BLaER1 treated with 17β-estradiol and CSF1 and Interleukin-3, amounts not matched to agents 10 nM and 100 nM (cell line): Measurements from ENCODE around the gene DDIT4.
A peak's percentile ranks its signal among the peaks of the same experiment; 100 is the strongest.

ENCODE experiments used
- H3K27ac ChIP-seq, 11 experiments: shearing (Covaris generic); formaldehyde crosslinking; 2 replicates each; pipeline ENCODE4 v1.8.1; 2022
- H3K27me3 ChIP-seq, 11 experiments: shearing (Covaris generic); formaldehyde crosslinking; 2 replicates each; pipeline ENCODE4 v1.8.1; 2022
- H3K36me3 ChIP-seq, 11 experiments: shearing (Covaris generic); formaldehyde crosslinking; 2 replicates each; pipeline ENCODE4 v1.8.1; 2022
- H3K4me1 ChIP-seq, 10 experiments: shearing (Covaris generic); formaldehyde crosslinking; 2 replicates each; pipeline ENCODE4 v1.8.1; 2022
- H3K4me2 ChIP-seq, 11 experiments: shearing (Covaris generic); formaldehyde crosslinking; 2 replicates each; pipeline ENCODE4 v1.8.1; 2022
- H3K4me3 ChIP-seq, 10 experiments: shearing (Covaris generic); formaldehyde crosslinking; 2 replicates each; pipeline ENCODE4 v1.8.1; 2022
- H3K9ac ChIP-seq, 11 experiments: shearing (Covaris generic); formaldehyde crosslinking; 2 replicates each; pipeline ENCODE4 v1.8.1; 2022
- H3K9me3 ChIP-seq, 11 experiments: shearing (Covaris generic); formaldehyde crosslinking; replicated peaks in 1 of 11; 2 replicates each; pipeline ENCODE4 v1.8.1; 2022
- H4K20me1 ChIP-seq, 11 experiments: shearing (Covaris generic); formaldehyde crosslinking; 2 replicates each; pipeline ENCODE4 v1.8.1; 2022
- Cebpa-rat ChIP-seq, 11 experiments: shearing (Covaris generic); IDR thresholded peaks; 2 replicates each; pipeline ENCODE4 v1.8.1; 2022

DDIT4 gene

DNA sequence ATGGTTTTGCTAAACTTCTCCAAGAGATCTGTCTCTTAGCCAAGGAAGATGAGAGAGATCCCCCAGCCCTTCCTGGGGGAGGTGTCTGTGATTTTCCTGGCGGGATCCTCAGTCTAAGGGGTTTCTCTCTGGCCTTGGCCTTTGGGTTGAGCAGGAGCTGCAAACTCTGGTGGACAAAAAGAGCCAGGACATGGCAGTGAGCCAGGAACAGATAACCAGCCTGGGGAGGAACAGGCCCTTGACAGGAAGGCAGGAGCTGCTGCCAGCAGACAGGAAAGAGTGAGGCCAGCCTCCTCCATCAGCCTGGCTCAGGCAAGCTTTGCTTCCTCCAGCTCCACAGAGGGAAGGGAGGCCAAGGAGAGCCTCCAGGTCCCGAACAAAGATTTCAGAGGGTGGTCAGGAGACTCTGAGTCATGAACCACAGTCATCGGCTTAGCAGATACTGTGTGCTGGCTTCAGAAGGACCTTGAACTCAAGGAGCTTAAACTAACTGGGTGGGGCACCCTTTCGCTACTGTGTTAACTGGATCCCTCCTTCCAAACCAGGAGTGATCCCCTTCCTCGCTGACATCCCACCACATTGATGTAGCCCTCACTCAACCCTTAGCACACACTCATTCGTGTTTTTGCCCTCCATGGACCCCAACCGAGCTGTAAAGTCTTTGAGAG lies 34.7 kb downstream of the DDIT4 start:
- Histone ChIP-seq H3K36me3 (no peaks in the 10 kb centered on the region), H4K20me1 (no peaks in the 10 kb centered on the region), H3K27ac (peak overlapping the region; percentile 29 to 89 (median 74)), H3K4me1 (peaks cover 77 to 97% (median 87%) of the 10 kb centered on the region in 10 experiments), H3K9ac (peak overlapping the region; percentile 21 to 75 (median 48); a peak in 19 of 22 replicates), H3K9me3 (no peaks in the 10 kb centered on the region), H3K4me3 (no peak overlapping the region), H3K4me2 (peak overlapping the region; percentile 66 to 91 (median 76)), H3K27me3 (no peaks in the 10 kb centered on the region)
- TF ChIP-seq Cebpa-rat (IDR thresholded peaks at IDR 0.05): no peak

GRCh38 chr10:72309290-72310240 lies 35.8 kb downstream of the DDIT4 start:
- Histone ChIP-seq H3K4me1 (peaks cover 73 to 99% (median 86%) of the 10 kb centered on the region in 10 experiments), H3K27ac (peak overlapping the region; percentile 29 to 89 (median 74); a peak in 21 of 22 replicates), H4K20me1 (no peaks in the 10 kb centered on the region), H3K27me3 (no peaks in the 10 kb centered on the region), H3K9ac (peak overlapping the region in 10 of 11 experiments; percentile 21 to 75 (median 49); a peak in 17 of 22 replicates), H3K4me2 (peak overlapping the region; percentile 66 to 91 (median 76)), H3K4me3 (no peak overlapping the region), H3K9me3 (no peaks in the 10 kb centered on the region), H3K36me3 (no peaks in the 10 kb centered on the region)
- no peak for TF ChIP-seq Cebpa-rat (IDR thresholded peaks at IDR 0.05)

- Histone ChIP-seq H3K27me3 (no peaks in the 10 kb centered on the region), H4K20me1 (no peaks in the 10 kb centered on the region), H3K27ac (peak overlapping the region in 10 of 11 experiments; percentile 29 to 89 (median 75); a peak in 19 of 22 replicates), H3K4me2 (peak overlapping the region; percentile 66 to 91 (median 76)), H3K9ac (peak overlapping the region in 6 of 11 experiments; percentile 4 to 75 (median 50); a peak in 8 of 22 replicates), H3K4me1 (peaks cover 73 to 99% (median 86%) of the 10 kb centered on the region in 10 experiments), H3K4me3 (no peak overlapping the region), H3K36me3 (no peaks in the 10 kb centered on the region), H3K9me3 (no peaks in the 10 kb centered on the region)
- TF ChIP-seq Cebpa-rat (IDR thresholded peaks at IDR 0.05): no peak
Measured at GRCh38 chr10:72310241-72310633, 36.5 kb downstream of the DDIT4 start.

DNA sequence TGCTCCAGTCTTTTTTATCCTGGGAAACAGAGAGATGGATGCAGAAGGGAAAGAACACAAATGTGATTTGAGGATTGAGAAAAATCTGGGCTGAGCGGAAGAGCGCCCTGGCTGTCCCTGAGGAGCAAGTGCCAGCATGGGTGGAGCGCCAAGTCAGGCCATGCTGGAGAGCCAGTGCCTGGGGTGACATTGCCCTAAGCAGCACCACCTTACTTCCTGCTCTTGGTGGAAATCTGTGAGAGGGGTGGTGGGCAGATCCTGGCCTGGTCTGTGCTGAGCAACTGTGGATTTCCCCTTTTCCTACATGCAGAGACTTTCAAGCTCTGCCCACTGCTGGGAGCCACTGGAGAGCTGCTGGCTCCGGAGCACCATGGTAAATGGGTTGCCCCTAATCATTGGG lies 36.9 kb downstream of the DDIT4 start:
- Histone ChIP-seq H3K9me3 (no peaks in the 10 kb centered on the region), H3K4me2 (peak overlapping the region; percentile 66 to 91 (median 76)), H3K4me1 (peaks cover 73 to 99% (median 86%) of the 10 kb centered on the region in 10 experiments), H3K27me3 (no peaks in the 10 kb centered on the region), H3K36me3 (no peaks in the 10 kb centered on the region), H4K20me1 (no peaks in the 10 kb centered on the region), H3K4me3 (no peak overlapping the region), H3K27ac (peak overlapping the region in 10 of 11 experiments; percentile 31 to 89 (median 75); a peak in 18 of 22 replicates), H3K9ac (peak overlapping the region in 6 of 11 experiments; percentile 4 to 75 (median 35); a peak in 9 of 22 replicates)
- no peak for TF ChIP-seq Cebpa-rat (IDR thresholded peaks at IDR 0.05)

DNA sequence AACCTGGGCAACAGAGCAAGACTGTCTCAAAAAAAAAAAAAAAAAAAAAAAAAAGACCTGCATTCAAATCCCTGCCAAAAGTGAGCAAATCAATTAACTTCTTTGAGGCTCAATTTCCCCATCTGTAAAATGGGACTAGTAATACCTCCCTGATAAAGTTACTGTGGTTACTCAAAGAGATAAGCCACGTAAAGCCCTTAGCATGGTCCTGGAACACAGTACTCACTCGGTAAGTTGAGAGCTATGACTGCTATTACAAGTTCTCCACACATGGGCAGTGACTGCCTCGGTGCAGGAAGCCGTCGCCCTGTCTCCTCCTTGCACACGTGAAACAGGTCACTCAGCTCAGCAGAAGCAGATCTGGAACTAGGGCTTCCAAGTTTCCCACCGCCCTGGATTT lies 37.9 kb downstream of the DDIT4 start:
- Histone ChIP-seq H3K4me1 (peaks cover 73 to 99% (median 86%) of the 10 kb centered on the region in 10 experiments), H3K4me3 (no peak overlapping the region), H3K4me2 (peak overlapping the region in 6 of 11 experiments; percentile 12 to 76 (median 29); a peak in 7 of 22 replicates), H3K27me3 (no peaks in the 10 kb centered on the region), H3K36me3 (no peaks in the 10 kb centered on the region), H3K9me3 (no peaks in the 10 kb centered on the region), H4K20me1 (no peaks in the 10 kb centered on the region), H3K27ac (peak overlapping the region in 2 of 11 experiments; percentile 19; a peak in 3 of 22 replicates), H3K9ac (no peak overlapping the region)
- TF ChIP-seq Cebpa-rat (IDR thresholded peaks at IDR 0.05): no peak

DNA sequence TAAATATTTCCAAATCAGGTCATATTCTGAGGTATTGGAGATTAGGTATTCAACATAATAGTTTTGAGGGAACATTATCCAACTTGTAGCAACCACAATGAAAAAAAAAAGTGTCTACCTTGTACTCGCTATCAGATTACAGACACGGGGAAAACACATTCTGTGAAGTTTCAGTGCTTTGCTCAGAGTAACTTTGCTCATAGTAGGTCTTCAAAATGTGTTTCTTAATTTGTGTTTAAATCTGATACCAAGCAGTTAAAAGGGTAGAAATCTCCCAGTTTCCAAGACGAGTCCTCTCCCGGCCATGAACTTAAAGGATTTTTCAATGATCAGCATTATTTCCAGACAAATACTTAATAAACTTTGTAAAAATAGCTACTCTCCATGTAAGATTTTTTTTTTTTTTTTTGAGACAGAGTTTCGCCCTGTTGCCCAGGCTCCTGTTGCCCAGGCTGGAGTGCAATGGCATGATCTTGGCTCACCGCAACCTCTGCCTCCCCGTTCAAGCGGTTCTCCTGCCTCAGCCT lies 39.2 kb downstream of the DDIT4 start:
- no peak for TF ChIP-seq Cebpa-rat (IDR thresholded peaks at IDR 0.05)
- no peak overlapping the region for H3K4me3 ChIP-seq
- no peaks in the 10 kb centered on the region for H3K9me3 ChIP-seq
- H3K27me3 ChIP-seq: no peaks in the 10 kb centered on the region
- no peak overlapping the region for H3K9ac ChIP-seq
- peaks cover 73 to 99% (median 86%) of the 10 kb centered on the region in 10 experiments for H3K4me1 ChIP-seq
- no peaks in the 10 kb centered on the region for H3K36me3 ChIP-seq
- peak overlapping the region in 3 of 11 experiments; percentile 2 to 44 (median 3); a peak in 3 of 22 replicates for H3K27ac ChIP-seq
- no peaks in the 10 kb centered on the region for H4K20me1 ChIP-seq
- H3K4me2 ChIP-seq: peak overlapping the region in 1 of 11 experiments; percentile 43; a peak in 1 of 22 replicates

DNA sequence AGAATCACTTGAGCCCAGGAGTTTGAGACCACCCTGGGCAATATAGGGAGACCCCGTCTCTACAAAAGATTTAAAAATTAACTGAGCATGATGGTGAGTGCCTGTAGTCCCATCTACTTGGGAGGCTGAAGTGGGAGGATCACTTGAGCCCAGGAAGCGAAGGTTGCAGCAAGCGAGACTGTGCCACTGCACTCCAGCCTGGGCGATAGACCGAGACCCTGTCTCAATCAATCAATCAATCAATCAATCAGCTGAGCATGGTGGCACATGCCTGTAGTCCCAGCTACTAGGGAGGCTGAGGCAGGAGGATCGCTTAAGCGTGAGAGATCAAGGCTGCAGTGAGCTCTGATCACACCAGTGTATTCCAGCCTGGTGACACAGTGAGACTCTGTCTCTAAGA lies 40.5 kb downstream of the DDIT4 start:
- Histone ChIP-seq H3K9me3 (no peaks in the 10 kb centered on the region), H3K27me3 (no peaks in the 10 kb centered on the region), H3K36me3 (no peaks in the 10 kb centered on the region), H4K20me1 (no peaks in the 10 kb centered on the region), H3K4me2 (peak overlapping the region in 8 of 11 experiments; percentile 89 to 98 (median 94); a peak in 12 of 22 replicates), H3K9ac (no peak overlapping the region), H3K4me1 (peaks cover 73 to 99% (median 86%) of the 10 kb centered on the region in 10 experiments), H3K4me3 (no peak overlapping the region), H3K27ac (peak overlapping the region in 6 of 11 experiments; percentile 14 to 99 (median 36); a peak in 5 of 22 replicates)
- no peak for TF ChIP-seq Cebpa-rat (IDR thresholded peaks at IDR 0.05)

DNA sequence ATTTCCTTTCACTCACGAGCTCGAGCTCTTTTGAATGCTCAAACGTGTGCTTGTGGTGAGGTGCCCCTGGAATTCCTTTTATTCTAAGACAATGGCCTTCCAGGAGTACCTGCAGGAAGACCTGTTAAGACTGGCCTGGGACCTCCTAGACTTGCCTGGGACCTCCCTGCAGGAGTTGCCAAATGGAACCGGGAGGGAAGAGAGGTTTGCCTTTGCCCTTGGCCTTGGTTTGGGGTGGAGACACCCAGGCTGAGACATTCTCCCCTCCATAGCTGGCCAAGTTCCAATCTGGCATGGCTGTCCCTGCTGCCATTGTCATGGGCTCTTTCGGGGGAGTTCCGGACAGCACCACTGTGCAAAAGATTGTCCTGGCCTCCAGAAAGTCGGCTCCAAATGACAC lies 41.3 kb downstream of the DDIT4 start:
- H3K4me2 ChIP-seq: peak overlapping the region; percentile 78 to 98 (median 94)
- H3K27ac ChIP-seq: peak overlapping the region; percentile 22 to 99 (median 99)
- no peaks in the 10 kb centered on the region for H3K36me3 ChIP-seq
- no peaks in the 10 kb centered on the region for H3K27me3 ChIP-seq
- H3K4me3 ChIP-seq: no peak overlapping the region
- no peak for TF ChIP-seq Cebpa-rat (IDR thresholded peaks at IDR 0.05)
- peak overlapping the region in 1 of 11 experiments; percentile 38; a peak in 4 of 22 replicates for H3K9ac ChIP-seq
- peaks cover 70 to 96% (median 82%) of the 10 kb centered on the region in 10 experiments for H3K4me1 ChIP-seq
- H3K9me3 ChIP-seq: no peaks in the 10 kb centered on the region
- H4K20me1 ChIP-seq: no peaks in the 10 kb centered on the region
